ENCODE results near the gene SDSL. TPM values are rescaled to one million over a fixed set of nuclear protein-coding genes. Genes with fewer than 3 reads are reported as not detected.

The SDSL gene
- total and polyA plus RNA-seq, 9 donors = 0.43 to 19.3 (median 3.7) TPM

DNA sequence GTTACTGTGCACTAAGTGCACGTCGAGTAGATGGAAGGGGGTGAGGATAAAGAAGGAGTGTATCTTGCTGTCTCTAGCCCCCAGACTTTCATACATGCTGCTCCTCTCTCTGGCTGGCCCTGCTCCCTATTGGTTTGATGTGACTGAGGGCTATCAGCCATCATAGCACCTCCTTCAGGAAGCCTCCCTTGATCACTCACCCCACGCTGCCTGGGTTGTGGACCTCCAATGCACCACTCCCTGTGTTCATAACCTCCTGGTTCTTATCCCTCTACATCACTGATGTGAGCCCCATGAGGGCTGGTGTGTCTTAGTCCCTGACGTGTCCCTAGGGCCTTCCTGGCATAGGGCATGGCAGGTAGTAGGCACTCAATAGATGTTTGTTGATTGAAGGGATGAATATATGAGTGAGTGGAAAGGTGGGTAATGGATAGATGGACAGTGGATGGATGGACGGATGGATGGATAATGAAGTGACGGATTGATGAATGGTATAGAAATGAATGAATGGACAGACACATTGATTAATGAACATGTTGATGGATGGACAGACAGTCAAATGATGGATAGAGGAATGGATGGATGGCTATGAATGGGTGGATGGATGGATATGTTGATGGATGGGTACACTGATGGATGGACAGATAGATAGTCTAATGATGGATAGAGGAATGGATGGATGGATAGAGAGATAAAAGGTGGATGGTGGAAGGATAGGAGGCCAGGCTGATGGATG lies 15.0 kb downstream of the SDSL start:
- no peaks in the 10 kb centered on the region for H3K27me3 ChIP-seq
- no peaks in the 10 kb centered on the region for H3K4me1 ChIP-seq (ENCODE audit: insufficient read depth)
- no peaks in the 10 kb centered on the region for H3K36me3 ChIP-seq
- TF ChIP-seq, protein P1, sequence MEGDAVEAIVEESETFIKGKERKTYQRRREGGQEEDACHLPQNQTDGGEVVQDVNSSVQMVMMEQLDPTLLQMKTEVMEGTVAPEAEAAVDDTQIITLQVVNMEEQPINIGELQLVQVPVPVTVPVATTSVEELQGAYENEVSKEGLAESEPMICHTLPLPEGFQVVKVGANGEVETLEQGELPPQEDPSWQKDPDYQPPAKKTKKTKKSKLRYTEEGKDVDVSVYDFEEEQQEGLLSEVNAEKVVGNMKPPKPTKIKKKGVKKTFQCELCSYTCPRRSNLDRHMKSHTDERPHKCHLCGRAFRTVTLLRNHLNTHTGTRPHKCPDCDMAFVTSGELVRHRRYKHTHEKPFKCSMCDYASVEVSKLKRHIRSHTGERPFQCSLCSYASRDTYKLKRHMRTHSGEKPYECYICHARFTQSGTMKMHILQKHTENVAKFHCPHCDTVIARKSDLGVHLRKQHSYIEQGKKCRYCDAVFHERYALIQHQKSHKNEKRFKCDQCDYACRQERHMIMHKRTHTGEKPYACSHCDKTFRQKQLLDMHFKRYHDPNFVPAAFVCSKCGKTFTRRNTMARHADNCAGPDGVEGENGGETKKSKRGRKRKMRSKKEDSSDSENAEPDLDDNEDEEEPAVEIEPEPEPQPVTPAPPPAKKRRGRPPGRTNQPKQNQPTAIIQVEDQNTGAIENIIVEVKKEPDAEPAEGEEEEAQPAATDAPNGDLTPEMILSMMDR (IDR thresholded peaks at IDR 0.05) = no peak
- TF ChIP-seq POLR2A (IDR thresholded peaks at IDR 0.05) (no peak), EP300 (IDR thresholded peaks at IDR 0.05) (no peak)
- no peak overlapping the region for H3K4me3 ChIP-seq
- no peak overlapping the region for H3K27ac ChIP-seq
- intact Hi-C loops (cut with DNase I) = loop anchor here in 1 of 4 donors (10.0 kb wide), 1 partner anchor 262 kb away; no protein-coding TSS in a partner anchor
- WGBS, 3 donors = 88 to 91% (median 89%) methylated on average over 6 of the region's 6 CpGs
- DNase-seq = no peak
- H3K9me3 ChIP-seq = no peaks in the 10 kb centered on the region

DNA sequence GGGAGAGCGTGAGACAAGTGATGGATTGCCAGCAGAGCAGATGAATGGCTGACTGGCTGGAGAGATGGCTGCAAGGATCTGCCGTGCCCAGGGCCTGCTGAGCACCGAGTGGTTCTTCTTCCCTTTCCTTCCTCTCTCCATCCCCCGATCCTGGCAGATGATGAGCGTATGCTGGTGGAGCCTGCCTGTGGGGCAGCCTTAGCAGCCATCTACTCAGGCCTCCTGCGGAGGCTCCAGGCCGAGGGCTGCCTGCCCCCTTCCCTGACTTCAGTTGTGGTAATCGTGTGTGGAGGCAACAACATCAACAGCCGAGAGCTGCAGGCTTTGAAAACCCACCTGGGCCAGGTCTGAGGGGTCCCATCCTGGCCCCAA lies 15.5 kb downstream of the SDSL start:
- 63 to 73% (median 69%) methylated on average over 9 of the region's 9 CpGs for WGBS, 3 donors
- Histone ChIP-seq H3K36me3 (no peaks in the 10 kb centered on the region), H3K27ac (no peak overlapping the region), H3K9me3 (no peaks in the 10 kb centered on the region), H3K4me3 (no peak overlapping the region), H3K4me1 (ENCODE audit: insufficient read depth) (no peaks in the 10 kb centered on the region), H3K27me3 (no peaks in the 10 kb centered on the region)
- intact Hi-C loops (cut with DNase I) = loop anchor here in 1 of 4 donors (10.0 kb wide), 1 partner anchor 263 kb away; no protein-coding TSS in a partner anchor
- TF ChIP-seq, protein P1 (IDR thresholded peaks at IDR 0.05) = no peak
- TF ChIP-seq POLR2A (IDR thresholded peaks at IDR 0.05) (no peak), EP300 (IDR thresholded peaks at IDR 0.05) (no peak)
- no peak for DNase-seq

DNA sequence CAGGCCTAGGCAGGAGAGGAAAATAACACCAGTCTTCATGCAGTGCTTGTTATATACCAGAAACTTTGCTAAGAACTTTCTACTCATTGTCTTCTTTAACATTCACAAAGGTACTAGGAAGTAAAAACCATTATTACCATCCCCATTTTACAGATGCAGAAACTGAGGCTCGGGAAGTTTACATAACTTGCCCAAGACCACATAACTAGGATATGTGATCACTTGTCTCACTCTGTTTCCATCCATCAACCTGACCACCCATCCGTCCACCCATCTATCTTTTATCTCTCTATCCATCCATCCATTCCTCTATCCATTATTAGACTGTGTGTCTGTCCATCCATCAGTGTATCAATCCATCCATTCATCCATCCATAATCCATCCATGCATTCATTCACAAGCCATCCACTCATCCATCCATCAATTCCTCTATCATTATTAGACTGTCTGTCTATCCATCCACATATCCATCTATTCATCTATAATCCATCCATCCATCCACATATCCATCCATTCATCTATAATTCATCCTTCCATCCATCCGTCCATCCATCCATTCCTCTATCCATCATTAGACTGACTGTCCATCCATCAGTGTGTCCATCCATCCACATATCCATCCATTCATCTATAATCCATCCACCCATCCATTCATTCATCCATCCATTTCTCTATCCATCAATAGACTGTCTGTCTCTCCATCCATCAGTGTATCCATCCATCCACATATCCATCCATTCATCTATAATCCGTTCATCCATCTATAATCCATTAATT lies 16.5 kb downstream of the SDSL start:
- H3K27ac ChIP-seq = no peak overlapping the region
- DNase-seq = no peak
- H3K9me3 ChIP-seq = no peaks in the 10 kb centered on the region
- H3K36me3 ChIP-seq = no peaks in the 10 kb centered on the region
- no peaks in the 10 kb centered on the region for H3K27me3 ChIP-seq
- TF ChIP-seq, protein P1 (IDR thresholded peaks at IDR 0.05) = no peak
- no peak for TF ChIP-seq EP300 (IDR thresholded peaks at IDR 0.05)
- TF ChIP-seq POLR2A (IDR thresholded peaks at IDR 0.05) = no peak
- intact Hi-C loops (cut with DNase I) = loop anchor here in 1 of 4 donors (10.0 kb wide), 1 partner anchor 264 kb away; no protein-coding TSS in a partner anchor
- no peaks in the 10 kb centered on the region for H3K4me1 ChIP-seq (ENCODE audit: insufficient read depth)
- no peak overlapping the region for H3K4me3 ChIP-seq
- 80 to 83% (median 80%) methylated on average over 4 of the region's 4 CpGs for WGBS, 3 donors

DNA sequence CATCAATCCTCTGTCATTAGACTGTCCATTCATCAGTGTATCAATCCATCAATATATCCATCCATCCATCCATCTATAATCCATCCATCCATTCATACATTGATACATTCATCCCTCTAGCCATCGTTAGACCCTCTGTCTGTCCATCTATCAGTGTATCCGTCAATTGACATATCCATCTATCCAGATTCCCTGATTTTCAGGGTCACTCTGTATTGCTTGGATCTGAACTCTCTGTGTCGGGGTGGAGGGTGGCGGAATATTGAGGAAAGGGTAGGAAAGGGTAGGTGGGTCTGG lies 17.1 kb downstream of the SDSL start:
- intact Hi-C loops (cut with DNase I) = loop anchor here in 1 of 4 donors (10.0 kb wide), 1 partner anchor 264 kb away; no protein-coding TSS in a partner anchor
- WGBS, 3 donors = 35 to 41% (median 36%) methylated on average over 4 of the region's 4 CpGs
- TF ChIP-seq, protein P1 (IDR thresholded peaks at IDR 0.05) = no peak
- no peak for TF ChIP-seq POLR2A (IDR thresholded peaks at IDR 0.05)
- no peak for TF ChIP-seq EP300 (IDR thresholded peaks at IDR 0.05)
- H3K36me3 ChIP-seq = no peaks in the 10 kb centered on the region
- DNase-seq = no peak
- H3K4me3 ChIP-seq = no peak overlapping the region
- no peak overlapping the region for H3K27ac ChIP-seq
- no peaks in the 10 kb centered on the region for H3K4me1 ChIP-seq (ENCODE audit: insufficient read depth)
- no peaks in the 10 kb centered on the region for H3K9me3 ChIP-seq
- H3K27me3 ChIP-seq = no peaks in the 10 kb centered on the region
